Right lobe of liver (tissue), 4 donors: ENCODE measurements around the gene BCR.

Source experiments
- POLR2A ChIP-seq: fragments of 450-650 bp; IDR thresholded peaks from one replicate; pipeline ENCODE4 v1.6.1; 2017; ENCODE audit warnings: antibody characterized with exemption, mild to moderate bottlenecking
- TF ChIP-seq, protein P1 (sequence below), 4 donors: fragments of 200-600 bp in 3 of 4; fragments of 450-650 bp in 1 of 4; IDR thresholded peaks; one replicate each; pipeline versions ENCODE4 v1.5.1 to v1.8.0; 2016 to 2022; ENCODE audit warnings: antibody characterized with exemption in 4 of 4, mild to moderate bottlenecking in 2 of 4
- donor health status: DM: no; HTN: no; CAD: no.
- donor health status: DM: no; HTN: no; CAD: no.
- donor health status: DM: no; HTN: yes; CAD: no.

DNA sequence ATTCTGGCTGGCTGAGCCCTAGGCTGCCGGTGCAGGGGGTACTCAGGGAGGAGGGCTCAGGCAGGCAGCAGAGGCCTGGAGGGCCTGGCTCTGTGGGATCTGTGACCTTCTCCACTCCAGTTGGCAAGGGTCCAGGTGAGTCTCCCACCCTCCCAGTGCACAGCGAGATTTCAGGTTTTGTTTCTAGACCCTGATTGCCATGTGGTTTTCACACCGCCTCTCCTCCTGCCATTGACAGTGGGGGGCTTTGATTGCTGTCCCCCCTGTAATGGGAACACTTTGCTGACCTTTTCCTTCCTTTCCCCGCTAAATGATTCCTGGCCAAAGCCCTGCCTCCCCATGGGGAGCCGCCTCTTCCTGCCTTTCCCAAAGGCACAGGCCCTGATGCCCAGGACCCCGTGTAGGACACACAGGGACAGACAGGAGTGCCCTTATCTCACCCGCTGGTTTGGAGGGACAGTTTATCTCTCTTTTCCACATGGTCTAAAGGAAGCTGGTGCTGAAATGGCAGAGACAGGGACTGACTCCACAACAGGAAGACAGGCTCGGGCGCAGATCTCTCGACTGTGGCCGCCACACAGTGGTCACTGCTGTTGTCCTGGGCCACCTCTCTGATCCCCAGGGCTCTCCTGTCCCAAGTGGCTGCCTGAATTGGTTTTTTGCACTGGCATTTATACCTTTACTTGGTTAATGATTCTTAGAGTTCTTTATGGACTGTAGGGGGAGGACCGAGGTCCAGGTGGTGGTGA is 43.4 kb downstream of the BCR start:
- TF ChIP-seq, protein P1, sequence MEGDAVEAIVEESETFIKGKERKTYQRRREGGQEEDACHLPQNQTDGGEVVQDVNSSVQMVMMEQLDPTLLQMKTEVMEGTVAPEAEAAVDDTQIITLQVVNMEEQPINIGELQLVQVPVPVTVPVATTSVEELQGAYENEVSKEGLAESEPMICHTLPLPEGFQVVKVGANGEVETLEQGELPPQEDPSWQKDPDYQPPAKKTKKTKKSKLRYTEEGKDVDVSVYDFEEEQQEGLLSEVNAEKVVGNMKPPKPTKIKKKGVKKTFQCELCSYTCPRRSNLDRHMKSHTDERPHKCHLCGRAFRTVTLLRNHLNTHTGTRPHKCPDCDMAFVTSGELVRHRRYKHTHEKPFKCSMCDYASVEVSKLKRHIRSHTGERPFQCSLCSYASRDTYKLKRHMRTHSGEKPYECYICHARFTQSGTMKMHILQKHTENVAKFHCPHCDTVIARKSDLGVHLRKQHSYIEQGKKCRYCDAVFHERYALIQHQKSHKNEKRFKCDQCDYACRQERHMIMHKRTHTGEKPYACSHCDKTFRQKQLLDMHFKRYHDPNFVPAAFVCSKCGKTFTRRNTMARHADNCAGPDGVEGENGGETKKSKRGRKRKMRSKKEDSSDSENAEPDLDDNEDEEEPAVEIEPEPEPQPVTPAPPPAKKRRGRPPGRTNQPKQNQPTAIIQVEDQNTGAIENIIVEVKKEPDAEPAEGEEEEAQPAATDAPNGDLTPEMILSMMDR (IDR thresholded peaks at IDR 0.05): no peak
- TF ChIP-seq POLR2A: no peak
